ENCODE data around the gene LAYN. TPM values are rescaled to one million over a fixed set of nuclear protein-coding genes. Genes with fewer than 3 reads are reported as not detected.

The LAYN gene
- total RNA-seq, 1 donor from 2014 or later: 3.8 TPM

DNA sequence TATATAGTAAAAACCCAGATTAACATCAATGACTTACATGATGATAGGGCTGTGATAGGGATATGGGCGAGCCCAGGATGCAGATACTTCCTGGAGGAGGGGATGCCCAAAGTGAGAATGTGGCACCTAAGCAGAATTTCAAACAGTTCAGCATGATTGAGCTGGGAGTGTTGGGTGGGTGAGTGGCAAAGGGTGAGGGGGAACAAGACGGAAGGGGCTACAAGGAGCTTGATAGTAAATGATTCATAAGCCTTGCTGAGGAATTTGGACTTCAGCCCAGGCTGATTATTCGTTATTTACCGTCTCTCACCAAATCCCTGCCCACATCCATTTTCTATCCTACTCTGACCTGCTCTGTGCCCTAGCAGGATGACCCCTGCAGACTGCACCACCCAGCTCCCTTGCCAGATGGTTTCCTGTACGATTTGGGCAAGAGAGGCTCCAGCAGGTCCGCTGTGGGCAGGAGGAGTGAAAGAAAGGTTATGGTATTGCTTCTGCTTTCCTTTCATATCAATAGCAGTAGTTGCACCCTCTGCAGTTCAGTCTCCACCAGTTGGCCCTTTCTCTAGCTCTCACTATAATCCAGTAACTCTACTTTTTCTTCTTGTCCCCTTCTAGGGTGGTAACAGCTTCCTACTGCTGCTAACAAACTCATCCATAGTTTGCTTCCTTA, 31.4 kb downstream of the LAYN start:
- Mint-ChIP-seq H3K9me3 (no peaks in the 10 kb centered on the region), H3K27me3 (ENCODE audit: low read depth) (no peaks in the 10 kb centered on the region), H3K4me1 (peaks cover 30% of the 10 kb centered on the region), H3K36me3 (ENCODE audit: low read depth) (no peaks in the 10 kb centered on the region), H3K4me3 (no peak overlapping the region), H3K27ac (ENCODE audit: unreplicated experiment) (no peak overlapping the region)
- DNase-seq (ENCODE audit: low read depth, low spot score): no peak
- no peak for TF ChIP-seq CTCF (conservative IDR thresholded peaks at IDR 0.05)

GRCh38 chr11:111572581-111572980, 32.1 kb downstream of the LAYN start:
- H3K36me3 Mint-ChIP-seq (ENCODE audit: low read depth): no peaks in the 10 kb centered on the region
- DNase-seq (ENCODE audit: low read depth, low spot score): no peak
- no peak for TF ChIP-seq CTCF (conservative IDR thresholded peaks at IDR 0.05)
- H3K27me3 Mint-ChIP-seq (ENCODE audit: low read depth): no peaks in the 10 kb centered on the region
- H3K4me3 Mint-ChIP-seq: no peak overlapping the region
- H3K27ac Mint-ChIP-seq (ENCODE audit: unreplicated experiment): no peak overlapping the region
- H3K9me3 Mint-ChIP-seq: no peaks in the 10 kb centered on the region
- peaks cover 30% of the 10 kb centered on the region for H3K4me1 Mint-ChIP-seq

- TF ChIP-seq CTCF (conservative IDR thresholded peaks at IDR 0.05): no peak
- no peaks in the 10 kb centered on the region for H3K9me3 Mint-ChIP-seq
- no peak overlapping the region for H3K4me3 Mint-ChIP-seq
- H3K27ac Mint-ChIP-seq (ENCODE audit: unreplicated experiment): no peak overlapping the region
- H3K27me3 Mint-ChIP-seq (ENCODE audit: low read depth): no peaks in the 10 kb centered on the region
- no peaks in the 10 kb centered on the region for H3K36me3 Mint-ChIP-seq (ENCODE audit: low read depth)
- no peak for DNase-seq (ENCODE audit: low read depth, low spot score)
- peaks cover 30% of the 10 kb centered on the region for H3K4me1 Mint-ChIP-seq
Measured at GRCh38 chr11:111573821-111574249, 33.3 kb downstream of the LAYN start.

DNA sequence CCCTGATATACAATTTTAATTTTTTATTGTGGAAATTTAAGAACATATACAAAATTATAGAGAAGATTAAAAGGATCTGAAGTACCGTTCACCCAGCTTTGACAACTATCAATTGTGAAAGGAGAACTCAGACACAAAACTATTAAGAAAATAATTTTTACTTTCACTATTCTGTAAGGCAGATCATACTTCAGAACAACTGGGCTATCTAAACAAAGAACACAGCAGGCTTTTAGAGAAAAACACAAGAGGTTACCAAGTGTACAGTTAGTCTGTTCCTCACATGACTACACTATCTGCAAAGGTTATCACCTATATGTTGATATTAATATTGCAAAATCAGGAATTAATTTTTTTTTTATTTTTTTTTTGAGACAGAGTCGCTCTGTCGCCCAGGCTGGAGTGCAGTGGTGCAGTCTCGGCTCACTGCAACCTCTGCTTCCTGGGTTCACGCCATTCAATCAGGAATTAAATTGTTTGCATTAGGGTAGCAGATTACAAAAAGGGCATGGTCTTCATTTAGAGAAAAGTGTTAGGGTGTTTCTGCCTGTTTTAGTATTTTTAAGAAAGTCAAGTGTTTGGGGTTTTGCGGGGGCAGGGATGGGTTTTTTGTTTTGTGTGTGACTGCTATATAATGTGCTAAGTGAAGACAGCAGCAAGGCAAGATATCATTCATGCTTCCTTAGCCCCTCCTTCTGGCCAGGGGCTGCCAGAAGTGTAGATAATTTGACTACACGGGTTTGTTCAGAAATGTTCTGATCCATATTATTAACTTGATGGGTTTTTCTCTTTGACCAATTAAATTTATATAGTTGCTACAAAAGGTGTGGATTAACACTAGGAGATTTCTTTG, 34.1 kb downstream of the LAYN start:
- DNase-seq (ENCODE audit: low read depth, low spot score): no peak
- Mint-ChIP-seq H3K4me3 (no peak overlapping the region), H3K4me1 (peaks cover 29% of the 10 kb centered on the region), H3K9me3 (no peaks in the 10 kb centered on the region), H3K27ac (ENCODE audit: unreplicated experiment) (no peak overlapping the region), H3K36me3 (ENCODE audit: low read depth) (no peaks in the 10 kb centered on the region), H3K27me3 (ENCODE audit: low read depth) (no peaks in the 10 kb centered on the region)
- no peak for TF ChIP-seq CTCF (conservative IDR thresholded peaks at IDR 0.05)

DNA sequence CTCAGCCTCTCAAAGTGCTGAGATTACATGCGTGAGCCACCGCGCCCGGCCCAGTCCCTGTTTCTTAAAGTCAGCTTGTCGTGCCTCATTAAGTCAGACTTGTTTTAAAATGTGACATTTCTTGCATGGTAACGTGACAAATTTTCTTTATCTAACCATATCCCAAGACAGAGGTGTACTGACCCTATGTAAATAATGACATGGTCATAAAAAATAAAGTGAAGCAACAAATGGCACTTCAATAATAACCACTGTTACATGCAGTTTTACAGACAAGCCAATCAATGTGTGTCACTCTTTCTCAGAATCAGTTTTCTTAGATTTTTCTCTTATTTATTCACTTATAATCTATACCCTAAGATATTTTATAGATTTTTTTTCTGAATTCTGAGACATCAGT, 35.2 kb downstream of the LAYN start:
- H3K9me3 Mint-ChIP-seq: no peaks in the 10 kb centered on the region
- H3K4me1 Mint-ChIP-seq: peaks cover 18% of the 10 kb centered on the region
- H3K27me3 Mint-ChIP-seq (ENCODE audit: low read depth): no peaks in the 10 kb centered on the region
- DNase-seq (ENCODE audit: low read depth, low spot score): no peak
- H3K36me3 Mint-ChIP-seq (ENCODE audit: low read depth): no peaks in the 10 kb centered on the region
- no peak overlapping the region for H3K27ac Mint-ChIP-seq (ENCODE audit: unreplicated experiment)
- no peak overlapping the region for H3K4me3 Mint-ChIP-seq
- no peak for TF ChIP-seq CTCF (conservative IDR thresholded peaks at IDR 0.05)
